ENCODE data around the gene AQP3. TPM values are rescaled to one million over a fixed set of nuclear protein-coding genes. Genes with fewer than 3 reads are reported as not detected.
"Not testable (repeated sequence)": the region's sequence is repeated elsewhere in the genome, so short reads cannot be mapped to it uniquely, and the experiment has no call there.

Gene AQP3
- total and polyA plus RNA-seq, 2 of the 13 experiments (the other 11 are each of a cell fraction or from before 2014, with no cell fraction given), result 1.4 to 5.5 TPM

DNA sequence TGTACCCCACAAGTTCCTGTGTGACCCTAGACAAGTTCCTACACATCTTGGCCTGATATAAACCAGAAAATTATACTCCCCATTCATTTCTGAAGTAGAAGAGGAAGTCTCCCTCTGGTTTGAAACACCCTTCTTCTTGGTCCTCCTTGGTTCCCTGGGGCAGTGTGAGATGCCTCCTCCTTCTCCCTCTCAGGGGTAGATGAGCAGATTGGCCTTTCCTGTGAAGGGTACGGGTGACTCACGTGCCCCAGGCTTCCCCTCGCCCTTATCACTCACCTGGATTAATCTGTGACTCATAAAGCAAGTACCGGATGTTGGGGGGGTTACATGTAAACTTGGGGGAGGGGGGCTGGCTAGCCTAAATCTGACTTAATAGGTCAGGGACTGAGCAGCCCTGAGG lies 11.1 kb upstream of the AQP3 start:
- Histone ChIP-seq H3K9ac (ENCODE audit: insufficient read depth, low read depth, low read length) (no peak overlapping the region), H3K4me3 (replicated peaks in 1 of 3; ENCODE audit: insufficient read depth in 1 of 3, low read depth in 2 of 3, low read length in 3 of 3) (no peak overlapping the region), H3K9me3 (ENCODE audit: low read length) (no peaks in the 10 kb centered on the region), H3K36me3 (replicated peaks in 1 of 2; ENCODE audit: control insufficient read depth in 1 of 2, insufficient read depth in 2 of 2, low read length in 2 of 2) (peaks cover 12 to 21% of the 10 kb centered on the region in 2 experiments; a peak in 4 of 5 replicates), H2AFZ (ENCODE audit: low read length) (no peak overlapping the region), H3K4me1 (ENCODE audit: insufficient read depth, low read length) (peaks cover 23% of the 10 kb centered on the region), H3K27me3 (ENCODE audit: control insufficient read depth in 1 of 2, insufficient read depth in 2 of 2, low read length in 2 of 2) (no peaks in the 10 kb centered on the region), H4K20me1 (ENCODE audit: insufficient read depth, low read length) (no peaks in the 10 kb centered on the region), H3K79me2 (ENCODE audit: insufficient read depth, low read length) (no peaks in the 10 kb centered on the region), H3K4me2 (ENCODE audit: low read depth, low read length) (no peak overlapping the region), H3K27ac (ENCODE audit: extremely low read length, insufficient read depth, low read length) (no peak overlapping the region)
- CTCF ChIA-PET (ENCODE audit: low intra/inter-chr PET ratio, low total read pairs), result no interaction called here
- no peak for TF ChIP-seq ZNF790 (CRISPR knock-in tag; IDR thresholded peaks at IDR 0.05; ENCODE audit: borderline replicate concordance)
- TF ChIP-seq FOSL2 (CRISPR knock-in tag; IDR thresholded peaks at IDR 0.05), result peak; percentile 83
- 0 out of 2 replicates have a peak, but pooled peaks have one; percentile 49 for TF ChIP-seq ETV5 (CRISPR knock-in tag; IDR thresholded peaks at IDR 0.05; ENCODE audit: borderline replicate concordance)
- TF ChIP-seq, protein P1, sequence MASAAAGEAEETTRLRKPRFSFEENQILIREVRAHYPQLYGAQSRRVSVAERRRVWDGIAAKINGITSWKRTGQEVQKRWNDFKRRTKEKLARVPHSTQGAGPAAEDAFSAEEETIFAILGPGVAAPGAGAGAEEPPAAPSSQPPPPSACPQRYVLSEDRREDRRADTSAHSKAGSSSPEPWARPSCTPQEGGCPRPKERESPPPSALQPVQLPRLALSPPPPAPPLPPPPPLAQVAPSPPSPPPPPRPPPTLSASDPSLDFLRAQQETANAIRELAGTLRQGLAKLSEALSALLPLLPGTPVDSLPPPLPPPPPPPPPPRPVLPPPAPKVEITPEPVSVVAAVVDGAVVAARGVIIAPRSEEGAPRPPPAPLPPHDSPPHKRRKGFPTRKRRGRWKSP (CRISPR knock-in tag; IDR thresholded peaks at IDR 0.05), result no peak
- FAIRE-seq, result no peak
- BruUV-seq (replicated peaks), result no TSS peak
- peak; percentile 20 for DNase-seq (ENCODE audit: low spot score)
- ATAC-seq, result no peak
- intact Hi-C loops (cut with micrococcal nuclease; ENCODE audit: unreplicated experiment), result no loop called here
- in situ Hi-C loops (cut with HindIII; ENCODE audit: extremely low pct_ligation_motif_present, low pct_unique_long_range_greater_than_20kb), result no loop called here
- POLR2A ChIA-PET, result interaction anchor here (0.8 to 2.7 kb wide), 2 partner anchors 15 kb away, joined by 4 to 17 read pairs; partner anchors contain the start of gene NOL6
- 10% methylated on average over 4 of the region's 4 CpGs for WGBS (ENCODE audit: low lambda C conversion rate)

DNA sequence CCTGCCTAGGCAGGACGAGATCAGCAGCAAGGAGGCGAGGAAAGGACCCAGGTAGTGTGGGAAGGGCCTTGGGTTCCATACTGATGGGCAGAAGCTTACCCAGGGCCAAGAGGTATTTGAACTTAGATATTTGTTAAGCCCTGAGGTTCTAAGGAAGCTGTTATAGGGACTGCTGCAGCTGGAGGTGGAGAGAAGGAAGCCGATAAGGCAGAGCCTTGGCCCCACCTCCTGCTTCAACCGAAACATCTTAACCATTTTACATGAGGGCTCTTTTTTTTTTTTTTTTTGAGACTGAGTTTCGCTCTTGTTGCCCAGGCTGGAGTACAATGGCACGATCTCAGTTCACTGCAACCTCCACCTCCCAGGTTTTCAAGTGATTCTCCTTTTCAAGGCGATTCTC lies 8.6 kb upstream of the AQP3 start:
- no peak for FAIRE-seq
- peaks cover 33% of the 10 kb centered on the region for H3K4me1 ChIP-seq (ENCODE audit: insufficient read depth, low read length)

DNA sequence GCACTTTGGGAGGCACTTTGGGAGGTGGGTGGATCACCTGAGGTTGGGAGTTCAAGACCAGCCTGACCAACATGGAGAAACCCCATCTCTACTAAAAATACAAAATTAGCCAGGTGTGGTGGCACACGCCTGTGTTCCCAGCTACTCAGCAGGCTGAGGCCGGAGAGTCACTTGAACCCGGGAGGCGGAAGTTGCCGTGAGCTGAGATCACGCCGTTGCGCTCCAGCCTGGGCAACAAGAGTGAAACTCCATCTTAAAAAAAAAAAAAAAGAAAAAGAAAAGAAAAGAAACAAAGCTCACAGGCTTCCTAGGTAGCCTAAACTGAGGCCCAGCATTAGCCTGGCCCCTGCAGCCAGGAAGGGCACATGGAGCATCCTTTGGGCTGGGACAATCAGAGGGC lies 8.1 kb upstream of the AQP3 start:
- DNase-seq (ENCODE audit: low spot score); H3K4me3 ChIP-seq (replicated peaks in 1 of 3; ENCODE audit: insufficient read depth in 1 of 3, low read depth in 2 of 3, low read length in 3 of 3); FAIRE-seq; H3K4me2 ChIP-seq (ENCODE audit: low read depth, low read length); POLR2A ChIA-PET; CTCF ChIA-PET (ENCODE audit: low intra/inter-chr PET ratio, low total read pairs); BruUV-seq (replicated peaks); H4K20me1 ChIP-seq (ENCODE audit: insufficient read depth, low read length); in situ Hi-C loops (cut with HindIII; ENCODE audit: extremely low pct_ligation_motif_present, low pct_unique_long_range_greater_than_20kb); H3K27me3 ChIP-seq (ENCODE audit: control insufficient read depth in 1 of 2, insufficient read depth in 2 of 2, low read length in 2 of 2); H3K9ac ChIP-seq (ENCODE audit: insufficient read depth, low read depth, low read length); intact Hi-C loops (cut with micrococcal nuclease; ENCODE audit: unreplicated experiment); H3K79me2 ChIP-seq (ENCODE audit: insufficient read depth, low read length); H3K27ac ChIP-seq (ENCODE audit: extremely low read length, insufficient read depth, low read length); ATAC-seq; H2AFZ ChIP-seq (ENCODE audit: low read length); H3K36me3 ChIP-seq (replicated peaks in 1 of 2; ENCODE audit: control insufficient read depth in 1 of 2, insufficient read depth in 2 of 2, low read length in 2 of 2); H3K9me3 ChIP-seq (ENCODE audit: low read length): not testable (repeated sequence)
- H3K4me1 ChIP-seq (ENCODE audit: insufficient read depth, low read length), result peaks cover 33% of the 10 kb centered on the region
- 91% methylated on average over 8 of the region's 8 CpGs for WGBS (ENCODE audit: low lambda C conversion rate)

More for the DNA sequence above, 8.6 kb upstream of the AQP3 start:
- DNase-seq (ENCODE audit: low spot score), result no peak
- no peak overlapping the region for H3K4me2 ChIP-seq (ENCODE audit: low read depth, low read length)
- H3K9me3 ChIP-seq (ENCODE audit: low read length), result no peaks in the 10 kb centered on the region
- intact Hi-C loops (cut with micrococcal nuclease; ENCODE audit: unreplicated experiment) (no loop called here), in situ Hi-C loops (cut with HindIII; ENCODE audit: extremely low pct_ligation_motif_present, low pct_unique_long_range_greater_than_20kb) (no loop called here)
- ATAC-seq, result no peak
- no peak overlapping the region for H3K9ac ChIP-seq (ENCODE audit: insufficient read depth, low read depth, low read length)
- H4K20me1 ChIP-seq (ENCODE audit: insufficient read depth, low read length), result no peaks in the 10 kb centered on the region
- H3K79me2 ChIP-seq (ENCODE audit: insufficient read depth, low read length), result no peaks in the 10 kb centered on the region
- no peaks in the 10 kb centered on the region; a peak in 1 of 5 replicates for H3K36me3 ChIP-seq (replicated peaks in 1 of 2; ENCODE audit: control insufficient read depth in 1 of 2, insufficient read depth in 2 of 2, low read length in 2 of 2)
- H3K4me3 ChIP-seq (replicated peaks in 1 of 3; ENCODE audit: insufficient read depth in 1 of 3, low read depth in 2 of 3, low read length in 3 of 3), result no peak overlapping the region
- H2AFZ ChIP-seq (ENCODE audit: low read length), result no peak overlapping the region
- WGBS (ENCODE audit: low lambda C conversion rate), result 65% methylated on average over 7 of the region's 7 CpGs
- no peak for TF ChIP-seq ZNF790 (CRISPR knock-in tag; IDR thresholded peaks at IDR 0.05; ENCODE audit: borderline replicate concordance)
- POLR2A ChIA-PET, result no interaction called here
- H3K27me3 ChIP-seq (ENCODE audit: control insufficient read depth in 1 of 2, insufficient read depth in 2 of 2, low read length in 2 of 2), result no peaks in the 10 kb centered on the region
- no TSS peak for BruUV-seq (replicated peaks)
- H3K27ac ChIP-seq (ENCODE audit: extremely low read length, insufficient read depth, low read length), result no peak overlapping the region
- CTCF ChIA-PET (ENCODE audit: low intra/inter-chr PET ratio, low total read pairs), result no interaction called here

DNA sequence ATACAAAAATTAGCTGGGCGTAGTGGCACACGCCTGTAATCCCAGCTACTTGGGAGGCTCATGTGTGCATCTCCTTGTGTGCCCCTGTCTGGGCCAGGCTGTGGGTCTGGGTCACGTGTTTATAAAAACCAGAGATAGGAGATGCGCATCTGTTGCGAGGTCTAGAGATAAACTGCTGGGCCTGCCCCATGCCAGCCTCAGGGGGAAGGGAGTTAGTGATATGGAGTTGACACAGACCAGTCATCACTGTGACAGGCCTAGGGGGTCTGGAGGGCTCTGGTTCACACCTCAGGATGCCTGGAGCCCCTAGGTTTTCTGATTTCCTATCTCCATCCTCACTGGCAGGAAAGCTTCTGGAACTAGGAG lies 7.3 kb upstream of the AQP3 start:
- H4K20me1 ChIP-seq (ENCODE audit: insufficient read depth, low read length); H3K9me3 ChIP-seq (ENCODE audit: low read length); H2AFZ ChIP-seq (ENCODE audit: low read length); DNase-seq (ENCODE audit: low spot score); H3K79me2 ChIP-seq (ENCODE audit: insufficient read depth, low read length); ATAC-seq; H3K27me3 ChIP-seq (ENCODE audit: control insufficient read depth in 1 of 2, insufficient read depth in 2 of 2, low read length in 2 of 2); CTCF ChIA-PET (ENCODE audit: low intra/inter-chr PET ratio, low total read pairs); FAIRE-seq; H3K36me3 ChIP-seq (replicated peaks in 1 of 2; ENCODE audit: control insufficient read depth in 1 of 2, insufficient read depth in 2 of 2, low read length in 2 of 2); H3K27ac ChIP-seq (ENCODE audit: extremely low read length, insufficient read depth, low read length); in situ Hi-C loops (cut with HindIII; ENCODE audit: extremely low pct_ligation_motif_present, low pct_unique_long_range_greater_than_20kb); BruUV-seq (replicated peaks); H3K9ac ChIP-seq (ENCODE audit: insufficient read depth, low read depth, low read length); H3K4me2 ChIP-seq (ENCODE audit: low read depth, low read length); H3K4me3 ChIP-seq (replicated peaks in 1 of 3; ENCODE audit: insufficient read depth in 1 of 3, low read depth in 2 of 3, low read length in 3 of 3); intact Hi-C loops (cut with micrococcal nuclease; ENCODE audit: unreplicated experiment): not testable (repeated sequence)
- POLR2A ChIA-PET, result interaction anchor here (1.1 to 2.3 kb wide), 3 partner anchors 11 to 19 kb away, joined by 3 to 9 read pairs (median 5); partner anchors contain the start of gene NOL6
- H3K4me1 ChIP-seq (ENCODE audit: insufficient read depth, low read length), result peaks cover 33% of the 10 kb centered on the region
- WGBS (ENCODE audit: low lambda C conversion rate), result 79% methylated on average over 5 of the region's 5 CpGs

Measured in HepG2 (cell line).